WTC11 (cell line): Measurements from ENCODE around the gene ATRX. TPM values are rescaled to one million over a fixed set of nuclear protein-coding genes. Genes with fewer than 3 reads are reported as not detected.

Source experiments
- ATAC-seq: fragments of 200-7000 bp; cut with Tn5 transposase; 2 replicates; pipeline ENCODE4 v1.10.0; 2021; ENCODE audit warnings: mild to moderate bottlenecking, moderate library complexity
- CTCF ChIA-PET: fragments of 300-600 bp; sonication (Branson Sonifier 250); formaldehyde crosslinking; loops from one replicate; lab custom pipeline; 2021; ENCODE audit warnings: antibody characterized with exemption; lab: Charles Lee
- POLR2A ChIA-PET: fragments of 350-600 bp; sonication (Branson Sonifier 250); formaldehyde crosslinking; loops from one replicate; lab custom pipeline; 2021; ENCODE audit warnings: antibody characterized with exemption; lab: Charles Lee
- DNase-seq: peaks from one replicate; pipeline ENCODE4 v3.0.0; 2021; ENCODE audit warnings: low spot score
- H3K27ac Mint-ChIP-seq: 2 replicates; pipeline ENCODE4 v1.8.0; 2021; ENCODE audit warnings: mixed read lengths
- H3K27me3 Mint-ChIP-seq: 2 replicates; pipeline ENCODE4 v1.8.0; 2021; ENCODE audit warnings: low read depth, mild to moderate bottlenecking, moderate library complexity, mixed read lengths
- H3K36me3 Mint-ChIP-seq: 2 replicates; pipeline ENCODE4 v1.8.0; 2021; ENCODE audit warnings: mixed read lengths
- H3K4me1 Mint-ChIP-seq: 2 replicates; pipeline ENCODE4 v1.8.0; 2022; ENCODE audit warnings: mixed read lengths
- H3K4me3 Mint-ChIP-seq: 2 replicates; pipeline ENCODE4 v1.8.0; 2021; ENCODE audit warnings: mild to moderate bottlenecking, moderate library complexity, mixed read lengths
- H3K9me3 Mint-ChIP-seq: 2 replicates; pipeline ENCODE4 v1.8.0; 2021; ENCODE audit warnings: mixed read lengths
- ATF1 ChIP-seq: sonication (generic); formaldehyde crosslinking; IDR thresholded peaks from 2 replicates; pipeline ENCODE4 v1.8.1; 2023; ENCODE audit warnings: mild to moderate bottlenecking, moderate library complexity, missing genetic modification reagents
- ATF2 ChIP-seq: sonication (generic); formaldehyde crosslinking; IDR thresholded peaks from 2 replicates; pipeline ENCODE4 v1.8.1; 2022; ENCODE audit warnings: low read depth, missing genetic modification reagents, borderline replicate concordance
- CBFB ChIP-seq: sonication (generic); formaldehyde crosslinking; IDR thresholded peaks from 2 replicates; pipeline ENCODE4 v1.8.1; 2022; ENCODE audit warnings: mild to moderate bottlenecking, low read depth, missing genetic modification reagents
- CREB1 ChIP-seq: sonication (generic); formaldehyde crosslinking; IDR thresholded peaks from 2 replicates; pipeline ENCODE4 v1.8.0; 2023; ENCODE audit warnings: mild to moderate bottlenecking, missing genetic modification reagents
- ESRRA ChIP-seq: sonication (generic); formaldehyde crosslinking; IDR thresholded peaks from 2 replicates; pipeline ENCODE4 v1.8.1; 2022; ENCODE audit warnings: mild to moderate bottlenecking, missing genetic modification reagents, borderline replicate concordance
- GABPB1 ChIP-seq: sonication (generic); formaldehyde crosslinking; IDR thresholded peaks from 2 replicates; pipeline ENCODE4 v1.8.1; 2023; ENCODE audit warnings: mild to moderate bottlenecking, missing genetic modification reagents
- JUN ChIP-seq: sonication (generic); formaldehyde crosslinking; IDR thresholded peaks from 2 replicates; pipeline ENCODE4 v1.8.0; 2023; ENCODE audit warnings: mild to moderate bottlenecking, missing genetic modification reagents
- MAX ChIP-seq: sonication (generic); formaldehyde crosslinking; IDR thresholded peaks from 2 replicates; pipeline ENCODE4 v1.8.0; 2022; ENCODE audit warnings: mild to moderate bottlenecking, missing genetic modification reagents
- MXD4 ChIP-seq: fragments of 250-450 bp; sonication (Bioruptor Pico); IDR thresholded peaks from 2 replicates; pipeline ENCODE4 v1.8.0; 2021; ENCODE audit warnings: mild to moderate bottlenecking, moderate library complexity, borderline replicate concordance
- NR3C1 ChIP-seq: sonication (generic); formaldehyde crosslinking; conservative IDR thresholded peaks from 2 replicates; pipeline ENCODE4 v1.8.1; 2023; ENCODE audit warnings: low read depth, mild to moderate bottlenecking, missing genetic modification reagents
- RORB ChIP-seq: fragments of 250-450 bp; sonication (Bioruptor Pico); IDR thresholded peaks from 2 replicates; pipeline ENCODE4 v1.9.0; 2021; ENCODE audit warnings: mild to moderate bottlenecking
- SMAD4 ChIP-seq: sonication (generic); formaldehyde crosslinking; IDR thresholded peaks from 2 replicates; pipeline ENCODE4 v1.8.0; 2022; ENCODE audit warnings: mild to moderate bottlenecking, missing genetic modification reagents
- SP1 ChIP-seq: sonication (generic); formaldehyde crosslinking; conservative IDR thresholded peaks from 2 replicates; pipeline ENCODE4 v1.8.1; 2022; ENCODE audit warnings: missing genetic modification reagents
- STAT6 ChIP-seq: sonication (generic); formaldehyde crosslinking; conservative IDR thresholded peaks from 2 replicates; pipeline ENCODE4 v1.8.1; 2023; ENCODE audit warnings: mild to moderate bottlenecking, low read depth, missing genetic modification reagents, moderate library complexity
- TEAD4 ChIP-seq: sonication (generic); formaldehyde crosslinking; IDR thresholded peaks from 2 replicates; pipeline ENCODE4 v1.8.0; 2022; ENCODE audit warnings: mild to moderate bottlenecking, missing genetic modification reagents
- ZNF232 ChIP-seq: sonication (generic); formaldehyde crosslinking; IDR thresholded peaks from 2 replicates; pipeline ENCODE4 v1.8.0; 2022; ENCODE audit warnings: mild to moderate bottlenecking, missing genetic modification reagents
- ZNF281 ChIP-seq: sonication (generic); formaldehyde crosslinking; IDR thresholded peaks from 2 replicates; pipeline ENCODE4 v1.8.0; 2023; ENCODE audit warnings: mild to moderate bottlenecking, missing genetic modification reagents
- ZNF317 ChIP-seq: sonication (generic); formaldehyde crosslinking; IDR thresholded peaks from 2 replicates; pipeline ENCODE4 v1.8.1; 2023; ENCODE audit warnings: low read depth, mild to moderate bottlenecking, moderate library complexity, missing genetic modification reagents, borderline replicate concordance
- ZNF532 ChIP-seq: fragments of 250-450 bp; sonication (Bioruptor Pico); IDR thresholded peaks from 2 replicates; pipeline ENCODE4 v1.9.0; 2021; ENCODE audit warnings: mild to moderate bottlenecking, borderline replicate concordance
- total RNA-seq: library from RNA; stranded (reverse); gene quantifications from 3 replicates; pipeline ENCODE4 v1.2.3, GENCODE V29; 2021

The ATRX gene
- total RNA-seq, 1 experiment from 2014 or later: 96.6 TPM

GRCh38 chrX:77617206-77617605, 168.8 kb downstream of the ATRX start:
- TF ChIP-seq JUN (CRISPR knock-in tag) (no peak), ATF2 (CRISPR knock-in tag) (no peak), MAX (CRISPR knock-in tag) (no peak), CREB1 (CRISPR knock-in tag) (no peak), ZNF317 (CRISPR knock-in tag) (no peak), SP1 (no peak)
- TF ChIP-seq, all 79 proteins: peak for 0
- Mint-ChIP-seq H3K4me3 (no peak overlapping the region), H3K4me1 (peaks cover 2% of the 10 kb centered on the region), H3K27me3 (no peaks in the 10 kb centered on the region), H3K36me3 (peaks cover 16% of the 10 kb centered on the region), H3K27ac (no peak overlapping the region), H3K9me3 (no peaks in the 10 kb centered on the region)
- POLR2A ChIA-PET: no interaction called here
- CTCF ChIA-PET: no interaction called here
- DNase-seq: no peak
- ATAC-seq: no peak

GRCh38 chrX:77603635-77604336, 182.2 kb downstream of the ATRX start:
- H3K9me3 Mint-ChIP-seq: no peaks in the 10 kb centered on the region
- H3K27me3 Mint-ChIP-seq: no peaks in the 10 kb centered on the region
- TF ChIP-seq CBFB: no peak
- TF ChIP-seq STAT6: no peak
- no peak for TF ChIP-seq ESRRA
- no peak for TF ChIP-seq MXD4 (CRISPR knock-in tag)
- no peak for TF ChIP-seq TEAD4 (CRISPR knock-in tag)
- TF ChIP-seq ZNF232 (CRISPR knock-in tag): no peak
- TF ChIP-seq ATF1 (CRISPR knock-in tag): no peak
- TF ChIP-seq RORB (CRISPR knock-in tag): no peak
- TF ChIP-seq ZNF317 (CRISPR knock-in tag): no peak
- TF ChIP-seq SMAD4 (CRISPR knock-in tag): no peak
- TF ChIP-seq NR3C1 (CRISPR knock-in tag): no peak
- TF ChIP-seq GABPB1: no peak
- no peak for TF ChIP-seq ZNF532 (CRISPR knock-in tag)
- no peak for TF ChIP-seq ZNF281 (CRISPR knock-in tag)
- TF ChIP-seq, all 79 proteins: peak for 0
- ChIA-PET CTCF (no interaction called here), POLR2A (no interaction called here)
- no peak for DNase-seq
- no peak for ATAC-seq
- H3K36me3 Mint-ChIP-seq: peaks cover 14% of the 10 kb centered on the region
- no peaks in the 10 kb centered on the region for H3K4me1 Mint-ChIP-seq
- no peak overlapping the region for H3K4me3 Mint-ChIP-seq
- H3K27ac Mint-ChIP-seq: no peak overlapping the region; the same call in 1 of the 2 replicates
